GM04503 (cell line): ENCODE results near the gene SPATA13.
"Not testable (repeated sequence)": the region's sequence is repeated elsewhere in the genome, so short reads cannot be mapped to it uniquely, and the experiment has no call there.

ENCODE experiments used
- DNase-seq: peaks from one replicate; pipeline ENCODE4 v3.0.0-alpha.2; 2012; ENCODE audit warnings: low read depth

The SPATA13 gene

DNA sequence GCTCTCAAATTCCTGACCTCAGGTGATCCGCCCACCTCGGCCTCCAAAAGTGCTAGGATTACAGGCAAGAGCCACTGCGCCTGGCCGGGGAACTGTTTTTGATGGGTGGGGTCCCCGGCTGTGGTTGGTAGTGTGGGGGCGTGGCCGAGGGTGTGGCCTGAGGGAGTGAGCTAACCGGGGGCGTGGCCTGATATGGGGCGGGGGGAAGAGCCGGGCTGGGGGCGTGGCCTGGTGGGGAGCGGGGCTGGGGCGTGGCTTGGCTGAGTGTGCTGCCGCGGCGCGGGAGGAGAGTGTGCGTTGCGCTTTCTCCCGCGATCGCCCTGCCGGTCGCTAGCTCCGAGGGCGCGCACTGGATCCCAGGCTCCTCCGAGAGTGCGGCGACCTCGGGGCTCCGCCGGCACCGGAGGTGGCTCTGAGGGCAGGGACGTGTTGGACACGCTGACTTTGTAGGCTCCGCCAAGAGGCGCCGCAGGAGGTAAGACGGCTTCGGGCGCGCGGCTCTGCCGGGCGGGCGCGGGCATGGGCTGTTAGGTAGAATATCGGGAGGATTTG is at the start of gene SPATA13:
SPATA13 (plus strand) TSS at position 263 of the 552 bp plus-strand sequence. CDS start 62,210 bp downstream, outside the sequence.
- DNase-seq: no peak

DNA sequence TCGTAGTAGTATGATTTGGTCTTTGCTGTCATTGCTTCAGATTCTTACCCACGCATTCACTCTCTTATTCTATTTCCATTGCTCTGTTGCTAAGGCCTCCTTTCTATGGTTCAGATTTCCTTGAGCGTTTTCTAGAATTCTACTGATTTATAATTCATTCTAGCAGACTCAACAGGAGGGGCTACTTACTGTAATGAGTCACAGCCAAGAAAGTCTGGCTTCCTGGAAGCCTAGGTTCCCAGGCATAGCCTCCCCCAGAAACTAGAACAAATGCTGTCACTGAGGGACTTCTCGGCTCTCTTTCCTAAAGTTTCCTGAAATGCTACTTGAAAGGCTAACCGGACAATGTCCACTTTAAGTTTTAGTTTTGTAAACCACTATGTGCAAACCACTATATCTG is 47.7 kb upstream of the SPATA13 start:
- no peak for DNase-seq

DNA sequence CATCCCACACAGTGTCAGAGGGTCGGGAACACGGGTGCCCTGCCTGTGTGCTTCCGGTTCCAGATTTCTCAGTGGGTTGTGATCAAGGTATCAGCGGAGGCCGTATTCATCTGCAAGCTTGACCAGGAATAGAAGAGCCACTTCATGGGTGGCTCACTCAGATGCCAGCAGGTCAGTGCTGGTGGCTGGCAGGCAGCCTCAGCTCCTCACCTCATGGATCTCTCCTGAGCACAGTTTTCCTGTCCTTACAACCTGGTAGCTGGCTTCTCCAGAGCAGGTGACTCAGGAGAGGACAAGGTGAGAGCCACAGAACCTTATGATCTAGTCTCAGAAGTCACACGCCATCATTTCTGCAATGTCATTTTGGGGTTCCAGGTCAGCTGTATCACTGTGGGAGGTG is 44.8 kb upstream of the SPATA13 start:
- DNase-seq: no peak

DNA sequence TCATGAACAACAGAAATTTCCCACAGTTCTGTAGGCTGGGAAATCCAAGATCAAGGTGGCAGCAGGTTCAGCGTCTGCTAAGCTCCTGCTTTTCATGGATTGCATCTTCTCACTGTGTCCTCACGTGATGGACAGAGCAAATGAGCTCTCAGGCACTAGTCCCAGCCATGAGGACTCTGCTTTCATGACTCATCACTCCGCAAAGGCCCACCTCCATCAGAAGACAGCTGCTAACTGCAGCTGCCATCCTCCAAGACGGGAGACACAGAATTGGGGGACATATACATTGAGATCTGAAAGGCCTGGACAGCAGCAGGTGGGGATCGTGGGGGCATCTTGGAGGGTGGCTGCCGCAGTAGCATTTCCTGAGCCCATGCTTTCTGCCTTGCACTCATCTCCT is 44.4 kb upstream of the SPATA13 start:
- no peak for DNase-seq

DNA sequence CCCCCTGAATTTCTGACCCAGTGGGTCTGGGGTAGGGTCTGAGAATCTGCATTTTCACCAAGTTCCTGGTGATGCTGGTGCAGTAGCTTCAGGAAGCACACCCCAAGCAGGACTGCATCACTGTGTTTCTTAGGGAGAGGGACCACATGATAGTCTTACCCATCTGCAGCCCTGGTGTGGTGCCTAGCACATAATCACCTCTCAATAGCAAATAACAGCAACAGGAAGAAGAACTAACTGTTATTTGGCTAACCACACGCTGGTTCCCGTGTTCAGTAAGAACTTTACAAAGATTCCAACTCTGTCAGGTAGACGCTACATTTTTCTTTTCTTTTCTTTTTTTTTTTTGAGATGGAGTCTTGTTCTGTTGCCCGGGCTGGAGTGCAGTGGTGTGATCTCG is 41.9 kb upstream of the SPATA13 start:
- DNase-seq: no peak

- DNase-seq: no peak
Observed at GRCh38 chr13:24119626-24120508, 40.7 kb upstream of the SPATA13 start.

- DNase-seq: not testable (repeated sequence)
Observed at GRCh38 chr13:24122045-24122444, 38.5 kb upstream of the SPATA13 start.

GRCh38 chr13:24122569-24122968 is 38.0 kb upstream of the SPATA13 start:
- no peak for DNase-seq

DNA sequence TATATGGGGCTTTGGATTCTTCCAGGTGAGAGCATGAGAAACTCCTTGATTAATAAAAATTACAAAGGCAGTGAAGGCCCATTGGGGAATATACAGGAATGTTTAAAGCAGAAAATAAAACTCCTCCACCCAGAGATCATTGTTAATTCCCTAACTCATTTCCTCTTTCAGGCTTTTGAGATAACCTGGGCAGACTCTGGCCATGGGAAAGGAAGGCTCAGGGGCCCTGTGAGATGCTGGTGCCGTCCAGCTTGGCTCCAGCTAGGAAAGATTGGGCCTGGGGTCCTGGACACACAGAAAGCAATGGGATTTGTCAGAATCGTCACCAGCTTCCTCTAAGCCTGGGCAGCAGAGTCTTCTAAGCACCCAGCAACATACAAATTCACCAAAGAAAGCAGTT is 36.8 kb upstream of the SPATA13 start:
- DNase-seq: no peak

- no peak for DNase-seq
Observed at GRCh38 chr13:24124789-24125476, 35.6 kb upstream of the SPATA13 start.

DNA sequence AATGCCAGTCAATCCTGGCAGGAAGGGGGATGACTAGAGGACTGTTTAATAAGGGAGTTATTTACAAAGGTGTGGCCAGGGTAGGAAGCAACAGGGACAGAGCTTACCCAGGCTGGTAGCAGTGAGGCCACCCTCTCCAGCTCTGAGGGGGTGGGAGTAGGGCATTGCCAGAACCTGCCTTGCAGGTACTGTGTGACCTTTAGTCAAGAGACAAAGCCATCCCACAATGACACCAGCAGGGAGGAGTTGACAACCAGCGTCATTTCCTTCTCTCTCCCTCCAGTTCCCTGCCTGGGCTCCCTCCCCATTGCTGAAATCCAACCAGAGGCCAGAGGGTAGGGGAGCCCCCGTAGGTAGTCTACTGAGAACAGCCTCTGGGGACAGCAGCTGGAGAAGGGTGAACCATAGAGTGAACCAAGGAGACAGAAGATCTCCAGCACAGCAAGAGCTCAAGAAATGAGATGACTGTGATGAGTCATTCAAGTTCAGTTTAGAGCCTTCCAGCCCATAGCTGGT is 33.3 kb upstream of the SPATA13 start:
- DNase-seq: no peak

GRCh38 chr13:24128112-24128511 is 32.4 kb upstream of the SPATA13 start:
- DNase-seq: no peak

- no peak for DNase-seq
Observed at GRCh38 chr13:24128962-24129361, 31.6 kb upstream of the SPATA13 start.

- no peak for DNase-seq
Observed at GRCh38 chr13:24129914-24130774, 30.4 kb upstream of the SPATA13 start.

DNA sequence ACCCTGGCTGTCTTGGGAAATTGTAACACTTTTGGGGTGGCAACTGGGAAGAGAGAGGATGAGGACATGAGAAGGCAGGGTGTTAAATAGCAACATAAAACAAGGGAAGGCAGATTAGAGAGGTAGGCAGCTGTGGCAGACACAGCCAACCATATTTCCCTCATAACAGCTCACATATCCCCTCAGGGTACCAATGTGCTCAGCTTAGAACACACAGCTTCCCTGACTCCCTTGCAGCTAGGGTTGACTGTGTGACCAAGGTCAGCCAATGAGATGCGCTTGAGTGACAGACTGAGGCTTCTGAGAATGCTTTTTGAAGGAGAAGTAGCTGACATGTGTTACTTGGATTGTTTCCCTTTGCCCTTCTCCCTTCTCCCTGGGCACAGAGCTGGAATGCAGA is 28.8 kb upstream of the SPATA13 start:
- no peak for DNase-seq

DNA sequence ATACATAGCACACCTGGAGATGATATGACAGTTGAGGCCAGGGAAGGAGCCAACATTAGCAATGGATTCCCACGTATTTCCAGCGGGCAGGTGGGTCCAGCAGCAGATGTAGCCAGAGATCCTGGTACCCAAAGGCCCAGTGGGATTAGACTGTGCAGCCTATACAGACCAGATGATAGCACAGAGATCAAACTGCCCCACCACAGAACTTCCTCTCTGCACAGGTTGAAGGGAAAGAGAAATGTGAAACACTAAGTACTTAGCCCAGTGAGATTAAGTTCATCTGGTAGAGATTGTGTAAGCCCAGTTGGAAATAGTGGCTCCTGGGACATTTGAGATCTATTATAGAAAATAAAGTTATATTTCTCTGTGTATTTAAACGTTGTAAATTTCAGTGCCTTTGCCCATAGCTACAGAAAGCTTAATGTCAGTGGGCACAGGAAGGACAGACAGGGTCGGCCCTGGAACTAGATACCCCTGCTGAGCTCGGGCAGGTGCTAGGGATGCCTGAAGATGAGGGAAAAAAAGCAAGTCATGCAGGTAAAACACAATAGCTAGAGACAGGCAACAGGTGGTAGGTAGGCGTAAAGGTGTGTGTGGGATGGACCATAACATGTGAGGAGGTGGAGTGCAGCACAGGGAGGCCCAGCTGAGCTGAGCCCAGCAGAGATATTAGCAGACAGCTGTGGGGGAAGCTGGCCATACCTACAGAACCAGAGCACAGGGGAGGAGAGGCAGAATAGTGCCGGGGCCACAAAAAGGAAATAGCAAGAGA is 27.3 kb upstream of the SPATA13 start:
- DNase-seq: no peak

- no peak for DNase-seq
Observed at GRCh38 chr13:24134231-24134630, 26.3 kb upstream of the SPATA13 start.

DNA sequence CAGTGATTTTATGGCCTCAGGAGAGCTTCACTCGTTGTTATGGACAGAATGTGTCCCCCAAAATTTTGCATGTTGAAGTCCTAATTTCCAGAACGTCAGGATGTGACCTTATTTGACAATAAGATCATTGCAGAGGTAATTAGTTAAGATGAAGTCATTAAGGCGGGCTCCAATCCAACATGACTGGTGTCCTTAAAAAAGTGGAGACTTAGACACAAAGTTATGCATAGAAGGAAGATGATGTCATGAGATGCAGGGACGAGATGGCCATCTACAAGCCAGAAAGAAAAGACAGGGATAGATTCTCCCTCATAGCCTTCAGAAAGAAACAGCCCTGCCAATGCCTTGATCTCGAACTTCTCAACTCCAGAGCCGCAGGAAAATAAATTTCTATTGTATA is 25.8 kb upstream of the SPATA13 start:
- DNase-seq: no peak

GRCh38 chr13:24135674-24136300 is 24.7 kb upstream of the SPATA13 start:
- DNase-seq: no peak

DNA sequence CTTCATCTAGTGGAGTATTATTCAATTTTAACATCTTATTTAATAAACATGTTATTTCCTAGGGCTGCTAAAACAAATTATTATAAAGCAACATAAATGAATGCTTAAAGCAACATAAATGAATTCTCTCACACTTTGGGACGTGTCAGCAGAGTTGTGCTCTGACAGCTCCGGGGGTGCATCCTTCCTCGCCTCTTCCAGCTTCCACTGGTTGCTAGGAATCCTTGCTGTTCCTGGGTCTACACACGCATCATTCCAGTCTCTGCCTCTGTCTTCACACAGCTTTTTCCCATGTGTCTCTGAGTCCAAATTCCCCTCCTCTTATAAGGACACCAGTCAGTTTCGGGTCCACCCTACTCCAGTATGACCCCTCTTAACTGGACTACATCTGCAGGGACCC is 21.6 kb upstream of the SPATA13 start:
- DNase-seq: no peak
